GM23338 (cell line): ENCODE data around the gene KCNMB3.
"Not testable (repeated sequence)": the region's sequence is repeated elsewhere in the genome, so short reads cannot be mapped to it uniquely, and the experiment has no call there.

Experiments used
- EZH2 ChIP-seq: fragments of 200-600 bp; sonication (generic); IDR thresholded peaks from one replicate; pipeline ENCODE4 v1.8.0; 2017; ENCODE audit warnings: antibody characterized with exemption, mild to moderate bottlenecking, low read depth; ENCODE audit not compliant: unreplicated experiment
- POLR2AphosphoS5 ChIP-seq: IDR thresholded peaks from 2 replicates; pipeline ENCODE4 v1.6.1; 2016; ENCODE audit warnings: antibody characterized with exemption, low read depth
- ZNF331 ChIP-seq: fragments of 250-450 bp; sonication (Bioruptor Pico); IDR thresholded peaks from 2 replicates; pipeline ENCODE4 v1.5.0; 2020; ENCODE audit warnings: low read depth, mild to moderate bottlenecking, moderate library complexity
- TF ChIP-seq, protein P1 (sequence below), 2 experiments: fragments of 200-600 bp in 1 of 2; sonication (generic) in 1 of 2; conservative IDR thresholded peaks; 2 replicates each; pipeline versions ENCODE4 v1.5.1 to v1.6.1; 2016 to 2017; ENCODE audit warnings: antibody characterized with exemption in 2 of 2, low read depth in 2 of 2, mild to moderate bottlenecking in 2 of 2, moderate library complexity in 1 of 2

GRCh38 chr3:179240299-179240698, 10.6 kb downstream of the KCNMB3 start:
- TF ChIP-seq, protein P1, sequence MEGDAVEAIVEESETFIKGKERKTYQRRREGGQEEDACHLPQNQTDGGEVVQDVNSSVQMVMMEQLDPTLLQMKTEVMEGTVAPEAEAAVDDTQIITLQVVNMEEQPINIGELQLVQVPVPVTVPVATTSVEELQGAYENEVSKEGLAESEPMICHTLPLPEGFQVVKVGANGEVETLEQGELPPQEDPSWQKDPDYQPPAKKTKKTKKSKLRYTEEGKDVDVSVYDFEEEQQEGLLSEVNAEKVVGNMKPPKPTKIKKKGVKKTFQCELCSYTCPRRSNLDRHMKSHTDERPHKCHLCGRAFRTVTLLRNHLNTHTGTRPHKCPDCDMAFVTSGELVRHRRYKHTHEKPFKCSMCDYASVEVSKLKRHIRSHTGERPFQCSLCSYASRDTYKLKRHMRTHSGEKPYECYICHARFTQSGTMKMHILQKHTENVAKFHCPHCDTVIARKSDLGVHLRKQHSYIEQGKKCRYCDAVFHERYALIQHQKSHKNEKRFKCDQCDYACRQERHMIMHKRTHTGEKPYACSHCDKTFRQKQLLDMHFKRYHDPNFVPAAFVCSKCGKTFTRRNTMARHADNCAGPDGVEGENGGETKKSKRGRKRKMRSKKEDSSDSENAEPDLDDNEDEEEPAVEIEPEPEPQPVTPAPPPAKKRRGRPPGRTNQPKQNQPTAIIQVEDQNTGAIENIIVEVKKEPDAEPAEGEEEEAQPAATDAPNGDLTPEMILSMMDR (conservative IDR thresholded peaks at IDR 0.05; ENCODE audit: low read depth in 2 of 2): not testable (repeated sequence)
- not testable (repeated sequence) for TF ChIP-seq EZH2, POLR2AphosphoS5, ZNF331
